SK-N-SH (cell line): ENCODE measurements around the gene MAD1L1.

Source experiments
- EZH2phosphoT487 ChIP-seq: fragments of 200-600 bp; sonication (generic); IDR thresholded peaks from 2 replicates; pipeline ENCODE4 v1.6.1; 2017; ENCODE audit warnings: low read depth, mixed run types, mild to moderate bottlenecking, antibody characterized with exemption, moderate library complexity, borderline replicate concordance
- GABPA ChIP-seq: IDR thresholded peaks from 2 replicates; pipeline ENCODE4 v1.4.0; 2012; ENCODE audit warnings: low read depth, mild to moderate bottlenecking
- MEF2A ChIP-seq: IDR thresholded peaks from 2 replicates; pipeline ENCODE4 v1.4.0; 2012; ENCODE audit warnings: low read depth, borderline replicate concordance
- POLR2AphosphoS5 ChIP-seq: IDR thresholded peaks from 2 replicates; pipeline ENCODE4 v1.6.1; 2012; ENCODE audit warnings: low read depth, low read length
- TF ChIP-seq, protein P1 (sequence below): IDR thresholded peaks from 2 replicates; pipeline ENCODE4 v1.6.1; 2012; ENCODE audit warnings: mild to moderate bottlenecking, low read depth, low read length, moderate library complexity
- TF ChIP-seq, protein P2 (sequence below): fragments of 200-600 bp; sonication (generic); IDR thresholded peaks from 2 replicates; pipeline ENCODE4 v1.6.1; 2017; ENCODE audit warnings: antibody characterized with exemption, mild to moderate bottlenecking, moderate library complexity
- TF ChIP-seq, protein P3 (sequence below): fragments of 150-350 bp; IDR thresholded peaks from 2 replicates; pipeline ENCODE4 v1.6.1; 2017; ENCODE audit warnings: antibody characterized with exemption, low read length, low read depth, borderline replicate concordance

DNA sequence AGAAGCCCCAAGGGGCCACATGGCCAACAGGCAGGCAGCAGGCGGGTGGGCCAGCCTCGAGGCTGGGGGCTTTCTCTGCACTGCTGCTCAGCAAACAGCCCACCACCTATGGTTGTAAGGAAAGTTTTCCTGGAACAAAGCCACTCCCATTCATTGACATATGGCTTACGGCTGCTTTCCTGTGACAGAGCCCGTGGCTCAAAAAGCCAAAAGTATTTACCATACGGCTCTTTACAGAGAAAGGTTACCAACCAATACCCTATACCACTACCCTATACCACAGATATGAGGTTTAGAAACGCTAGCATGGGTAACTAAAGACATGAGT, 152.7 kb downstream of the MAD1L1 start:
- TF ChIP-seq, protein P1, sequence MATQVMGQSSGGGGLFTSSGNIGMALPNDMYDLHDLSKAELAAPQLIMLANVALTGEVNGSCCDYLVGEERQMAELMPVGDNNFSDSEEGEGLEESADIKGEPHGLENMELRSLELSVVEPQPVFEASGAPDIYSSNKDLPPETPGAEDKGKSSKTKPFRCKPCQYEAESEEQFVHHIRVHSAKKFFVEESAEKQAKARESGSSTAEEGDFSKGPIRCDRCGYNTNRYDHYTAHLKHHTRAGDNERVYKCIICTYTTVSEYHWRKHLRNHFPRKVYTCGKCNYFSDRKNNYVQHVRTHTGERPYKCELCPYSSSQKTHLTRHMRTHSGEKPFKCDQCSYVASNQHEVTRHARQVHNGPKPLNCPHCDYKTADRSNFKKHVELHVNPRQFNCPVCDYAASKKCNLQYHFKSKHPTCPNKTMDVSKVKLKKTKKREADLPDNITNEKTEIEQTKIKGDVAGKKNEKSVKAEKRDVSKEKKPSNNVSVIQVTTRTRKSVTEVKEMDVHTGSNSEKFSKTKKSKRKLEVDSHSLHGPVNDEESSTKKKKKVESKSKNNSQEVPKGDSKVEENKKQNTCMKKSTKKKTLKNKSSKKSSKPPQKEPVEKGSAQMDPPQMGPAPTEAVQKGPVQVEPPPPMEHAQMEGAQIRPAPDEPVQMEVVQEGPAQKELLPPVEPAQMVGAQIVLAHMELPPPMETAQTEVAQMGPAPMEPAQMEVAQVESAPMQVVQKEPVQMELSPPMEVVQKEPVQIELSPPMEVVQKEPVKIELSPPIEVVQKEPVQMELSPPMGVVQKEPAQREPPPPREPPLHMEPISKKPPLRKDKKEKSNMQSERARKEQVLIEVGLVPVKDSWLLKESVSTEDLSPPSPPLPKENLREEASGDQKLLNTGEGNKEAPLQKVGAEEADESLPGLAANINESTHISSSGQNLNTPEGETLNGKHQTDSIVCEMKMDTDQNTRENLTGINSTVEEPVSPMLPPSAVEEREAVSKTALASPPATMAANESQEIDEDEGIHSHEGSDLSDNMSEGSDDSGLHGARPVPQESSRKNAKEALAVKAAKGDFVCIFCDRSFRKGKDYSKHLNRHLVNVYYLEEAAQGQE, result no peak
- TF ChIP-seq MEF2A (no peak), POLR2AphosphoS5 (no peak), GABPA (no peak), EZH2phosphoT487 (no peak)
- TF ChIP-seq, protein P2, sequence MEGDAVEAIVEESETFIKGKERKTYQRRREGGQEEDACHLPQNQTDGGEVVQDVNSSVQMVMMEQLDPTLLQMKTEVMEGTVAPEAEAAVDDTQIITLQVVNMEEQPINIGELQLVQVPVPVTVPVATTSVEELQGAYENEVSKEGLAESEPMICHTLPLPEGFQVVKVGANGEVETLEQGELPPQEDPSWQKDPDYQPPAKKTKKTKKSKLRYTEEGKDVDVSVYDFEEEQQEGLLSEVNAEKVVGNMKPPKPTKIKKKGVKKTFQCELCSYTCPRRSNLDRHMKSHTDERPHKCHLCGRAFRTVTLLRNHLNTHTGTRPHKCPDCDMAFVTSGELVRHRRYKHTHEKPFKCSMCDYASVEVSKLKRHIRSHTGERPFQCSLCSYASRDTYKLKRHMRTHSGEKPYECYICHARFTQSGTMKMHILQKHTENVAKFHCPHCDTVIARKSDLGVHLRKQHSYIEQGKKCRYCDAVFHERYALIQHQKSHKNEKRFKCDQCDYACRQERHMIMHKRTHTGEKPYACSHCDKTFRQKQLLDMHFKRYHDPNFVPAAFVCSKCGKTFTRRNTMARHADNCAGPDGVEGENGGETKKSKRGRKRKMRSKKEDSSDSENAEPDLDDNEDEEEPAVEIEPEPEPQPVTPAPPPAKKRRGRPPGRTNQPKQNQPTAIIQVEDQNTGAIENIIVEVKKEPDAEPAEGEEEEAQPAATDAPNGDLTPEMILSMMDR, result no peak
- TF ChIP-seq, protein P3, sequence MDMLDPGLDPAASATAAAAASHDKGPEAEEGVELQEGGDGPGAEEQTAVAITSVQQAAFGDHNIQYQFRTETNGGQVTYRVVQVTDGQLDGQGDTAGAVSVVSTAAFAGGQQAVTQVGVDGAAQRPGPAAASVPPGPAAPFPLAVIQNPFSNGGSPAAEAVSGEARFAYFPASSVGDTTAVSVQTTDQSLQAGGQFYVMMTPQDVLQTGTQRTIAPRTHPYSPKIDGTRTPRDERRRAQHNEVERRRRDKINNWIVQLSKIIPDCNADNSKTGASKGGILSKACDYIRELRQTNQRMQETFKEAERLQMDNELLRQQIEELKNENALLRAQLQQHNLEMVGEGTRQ, result no peak
